ENCODE data around the gene SMPD4. TPM values are rescaled to one million over a fixed set of nuclear protein-coding genes. Genes with fewer than 3 reads are reported as not detected.
"Not testable (repeated sequence)": the region's sequence is repeated elsewhere in the genome, so short reads cannot be mapped to it uniquely, and the experiment has no call there.

The SMPD4 gene
- total and polyA plus RNA-seq, 10 donors, result 24.0 to 44.9 (median 37.4) TPM

DNA sequence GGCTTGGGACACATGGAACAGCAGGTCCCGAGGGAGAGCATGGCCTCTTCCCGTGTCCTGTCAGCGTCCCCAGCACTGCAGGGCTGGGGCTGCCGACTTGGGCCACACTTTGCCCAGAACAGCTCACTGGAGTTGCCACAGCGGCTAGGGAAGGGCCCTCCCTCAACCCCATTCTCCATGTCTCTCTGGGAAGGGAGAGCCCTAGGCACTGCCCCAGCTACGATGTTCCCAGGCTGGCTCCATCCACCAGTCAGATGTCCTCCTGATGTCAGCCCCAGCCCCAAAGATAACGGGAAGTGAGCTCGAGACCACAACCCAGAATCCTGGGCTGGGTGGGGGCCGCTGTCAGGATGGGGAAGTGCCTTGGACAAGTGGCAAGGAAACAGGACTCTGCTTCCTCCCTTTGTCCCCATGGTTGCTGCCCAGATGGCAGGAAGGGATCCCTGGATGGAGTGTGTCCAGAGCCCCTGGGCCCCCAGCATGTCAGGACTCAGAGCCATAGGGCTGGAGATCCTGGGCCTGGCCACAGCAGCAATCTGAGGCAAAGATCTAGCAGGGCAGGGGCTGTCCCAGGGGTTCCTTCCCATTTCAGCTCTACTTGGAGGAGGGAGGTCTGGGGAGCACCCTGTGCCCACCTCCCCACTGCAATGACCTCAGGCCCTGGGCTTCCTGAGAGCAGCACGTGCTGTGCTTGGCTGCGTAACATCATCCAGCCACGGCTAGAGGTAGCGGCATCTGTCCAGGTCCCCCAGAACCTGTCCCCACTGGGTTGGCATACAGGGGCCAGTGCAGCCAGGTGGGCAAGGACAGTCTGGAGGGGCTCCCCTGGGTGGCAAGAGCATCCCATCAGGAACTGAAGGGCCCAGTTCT lies 38.8 kb downstream of the SMPD4 start:
- Histone ChIP-seq H3K27me3 (replicated peaks in 1 of 7) (peaks cover 0 to 34% (median 0%) of the 10 kb centered on the region in 7 donors), H3K4me1 (peaks cover 0 to 20% (median 8%) of the 10 kb centered on the region in 6 donors)
- intact Hi-C loops (cut with DNase I; ENCODE audit: low total_unique reads); DNase-seq; H3K27ac ChIP-seq; H3K9me3 ChIP-seq; H3K36me3 ChIP-seq; H3K4me3 ChIP-seq: not testable (repeated sequence)
- 73 to 85% (median 74%) methylated on average over 7 to 13 of the region's 13 CpGs for WGBS, 5 donors

DNA sequence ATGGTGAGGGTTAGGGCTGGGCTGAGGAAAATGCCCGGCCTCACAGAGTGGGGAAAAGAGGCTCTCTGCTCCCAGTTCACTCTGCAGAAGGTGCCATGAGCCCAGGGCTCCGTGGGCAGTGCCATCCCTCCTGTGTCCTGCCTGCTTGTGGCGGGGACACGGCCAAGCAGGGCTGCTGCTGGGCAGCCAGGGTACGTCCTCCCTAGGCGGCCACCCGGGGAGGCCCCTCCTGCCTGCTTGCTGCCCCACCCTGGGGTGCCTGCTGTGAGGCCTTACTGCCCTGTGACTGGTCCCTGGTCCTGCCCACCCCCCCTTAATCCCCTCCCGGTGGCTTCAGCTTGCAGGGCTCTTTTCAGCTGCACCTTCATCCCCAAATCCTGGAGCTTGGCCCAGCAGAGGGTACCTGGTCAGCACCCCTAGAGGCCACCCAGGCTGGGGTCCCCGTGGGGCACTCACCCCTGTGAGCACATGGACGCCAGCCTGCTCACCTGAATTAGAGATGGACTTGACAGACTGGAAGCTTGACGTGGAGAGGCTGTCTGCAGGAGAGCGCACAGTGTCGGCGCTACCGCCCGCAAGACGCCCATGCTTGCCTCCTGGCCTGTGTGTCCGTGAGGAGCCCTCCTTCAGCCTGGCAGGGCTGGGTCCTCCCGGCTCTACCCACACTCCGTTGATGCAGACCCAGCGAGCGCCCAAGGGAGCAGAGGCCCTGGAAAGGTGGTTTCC lies 39.6 kb downstream of the SMPD4 start:
- Histone ChIP-seq H3K27me3 (replicated peaks in 1 of 7) (peaks cover 0 to 34% (median 0%) of the 10 kb centered on the region in 7 donors), H3K4me1 (peaks cover 0 to 20% (median 8%) of the 10 kb centered on the region in 6 donors)
- H3K9me3 ChIP-seq; H3K36me3 ChIP-seq; H3K4me3 ChIP-seq; H3K27ac ChIP-seq; intact Hi-C loops (cut with DNase I; ENCODE audit: low total_unique reads); DNase-seq: not testable (repeated sequence)
- WGBS, 5 donors, result 86 to 92% (median 90%) methylated on average over 7 to 18 of the region's 22 CpGs; no CpG with 5 or more reads in 1 of the 5 donors

DNA sequence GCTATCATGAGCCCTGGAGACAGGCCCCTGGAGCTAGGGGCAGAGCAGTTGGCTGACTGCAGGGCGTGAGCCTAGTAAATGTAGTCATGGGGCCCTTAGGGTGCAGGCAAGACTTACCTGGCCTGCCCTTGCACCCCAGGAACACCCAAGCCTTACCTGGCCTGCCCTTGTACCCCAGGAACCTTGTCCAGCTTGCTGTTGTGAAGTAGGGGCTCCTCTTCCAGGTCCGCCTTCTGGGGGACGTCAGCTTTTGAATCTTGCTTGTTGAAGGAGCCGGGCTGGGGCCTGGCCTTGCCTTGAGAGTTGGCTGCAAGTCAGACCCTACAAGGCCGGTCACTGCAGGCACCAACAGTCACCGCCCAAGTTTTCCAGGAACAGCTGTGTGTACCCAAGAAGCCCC lies 40.4 kb downstream of the SMPD4 start:
- DNase-seq, result peak; percentile 62
- H3K9me3 ChIP-seq; H3K36me3 ChIP-seq; intact Hi-C loops (cut with DNase I; ENCODE audit: low total_unique reads); H3K27ac ChIP-seq; H3K4me3 ChIP-seq: not testable (repeated sequence)
- Histone ChIP-seq H3K27me3 (replicated peaks in 1 of 7) (peaks cover 0 to 34% (median 0%) of the 10 kb centered on the region in 7 donors), H3K4me1 (peaks cover 0 to 20% (median 8%) of the 10 kb centered on the region in 6 donors)
- WGBS, 5 donors, result 94 to 100% (median 96%) methylated on average over 2 to 4 of the region's 6 CpGs; no CpG with 5 or more reads in 1 of the 5 donors

DNA sequence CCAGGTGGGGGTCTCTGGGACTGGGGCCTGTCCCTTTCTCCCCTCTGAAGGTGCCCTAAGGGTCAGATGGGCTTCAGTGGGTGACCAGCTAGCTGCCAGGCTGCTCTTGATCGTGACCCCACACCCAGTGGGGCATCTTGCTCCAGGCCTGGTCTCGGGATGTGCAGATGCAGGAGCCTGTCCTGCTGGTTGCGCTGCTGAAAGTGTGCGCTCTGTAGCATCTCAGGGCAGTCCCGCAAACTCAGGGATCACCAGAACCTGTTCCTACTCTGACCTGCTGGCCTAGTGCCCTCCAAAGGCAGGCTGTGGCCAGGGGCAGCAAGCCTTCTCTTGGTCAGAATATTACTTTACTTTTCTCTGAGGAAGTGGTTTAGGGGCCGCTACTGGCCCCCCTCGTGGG lies 40.9 kb downstream of the SMPD4 start:
- WGBS, 5 donors, result 79 to 92% (median 84%) methylated on average over 6 to 7 of the region's 7 CpGs; no CpG with 5 or more reads in 2 of the 5 donors
- Histone ChIP-seq H3K4me1 (peaks cover 0 to 20% (median 8%) of the 10 kb centered on the region in 6 donors), H3K27me3 (replicated peaks in 1 of 7) (peaks cover 0 to 33% (median 0%) of the 10 kb centered on the region in 7 donors)
- H3K9me3 ChIP-seq; intact Hi-C loops (cut with DNase I; ENCODE audit: low total_unique reads); H3K36me3 ChIP-seq; H3K4me3 ChIP-seq; H3K27ac ChIP-seq; DNase-seq: not testable (repeated sequence)

DNA sequence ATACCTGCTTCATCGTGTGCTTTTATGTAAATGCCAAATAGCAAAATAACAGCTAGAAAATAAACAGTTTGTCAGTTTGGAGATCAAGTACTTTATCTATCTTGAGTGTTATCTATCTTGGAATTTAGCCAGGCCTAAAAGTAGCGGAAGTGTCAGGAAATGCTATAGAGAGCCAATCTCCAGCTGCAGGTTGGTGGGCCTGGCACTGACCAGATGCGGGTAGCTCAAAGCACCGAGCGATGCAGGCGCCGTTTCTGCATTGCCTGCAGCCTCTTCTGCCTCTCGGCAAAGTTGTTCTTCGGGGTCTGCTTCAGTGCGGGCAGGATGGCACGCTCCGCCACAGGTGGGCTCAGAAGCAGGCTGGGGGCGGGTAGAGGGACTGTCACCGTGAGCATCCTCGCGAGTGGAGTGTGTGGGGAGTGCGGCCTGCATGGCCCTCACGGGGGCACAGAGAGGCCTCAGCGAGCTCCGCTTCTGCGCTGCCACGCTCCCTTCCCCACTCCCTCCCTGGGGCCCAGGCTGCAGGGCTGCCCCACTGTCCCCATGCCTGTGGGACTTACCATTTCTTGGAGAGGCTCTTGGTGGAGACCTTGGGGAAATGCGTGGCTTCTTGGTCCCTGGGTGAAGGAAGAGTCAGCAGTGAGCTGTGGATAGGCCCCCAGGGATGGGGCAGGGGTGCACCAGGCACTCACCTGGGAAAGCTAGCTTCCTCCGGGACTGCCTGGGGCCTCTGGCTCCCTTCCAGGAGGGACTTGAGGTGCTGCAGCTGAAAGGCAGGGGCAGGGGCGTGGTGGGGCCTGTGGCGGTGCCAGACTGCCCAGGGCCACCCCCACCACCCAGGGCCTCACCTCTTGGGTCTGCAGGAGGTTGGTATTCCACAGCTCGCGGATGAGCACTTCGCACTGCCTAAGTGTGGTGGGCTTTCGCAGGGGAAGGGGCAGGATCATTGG lies 41.8 kb downstream of the SMPD4 start:
- H3K36me3 ChIP-seq; H3K27ac ChIP-seq; H3K9me3 ChIP-seq; DNase-seq; intact Hi-C loops (cut with DNase I; ENCODE audit: low total_unique reads); H3K4me3 ChIP-seq: not testable (repeated sequence)
- Histone ChIP-seq H3K27me3 (replicated peaks in 1 of 7) (peaks cover 0 to 24% (median 0%) of the 10 kb centered on the region in 7 donors), H3K4me1 (peaks cover 0 to 15% (median 3%) of the 10 kb centered on the region in 6 donors)
- WGBS, 5 donors, result 82 to 88% (median 87%) methylated on average over 18 to 27 of the region's 30 CpGs

DNA sequence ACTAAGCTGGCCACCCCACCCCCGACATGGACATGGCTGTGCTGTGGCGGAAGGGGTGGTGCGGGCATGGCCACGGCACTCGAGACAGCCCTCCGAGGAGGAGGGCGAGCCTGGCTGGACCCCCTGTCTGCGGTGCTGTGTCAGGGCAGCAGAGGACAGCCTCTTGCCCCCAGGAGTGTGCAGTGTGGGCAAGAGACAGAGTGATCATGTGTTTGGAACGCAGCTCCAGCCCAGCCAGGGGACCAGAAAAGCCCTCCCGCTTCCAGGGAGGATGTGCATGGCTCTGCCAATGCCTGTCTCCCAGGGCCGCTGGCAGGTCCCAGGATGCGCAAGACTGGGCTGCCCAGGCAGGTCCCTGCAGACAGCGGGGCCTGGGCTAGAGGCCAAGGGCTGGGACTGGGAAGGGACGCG lies 42.6 kb downstream of the SMPD4 start:
- intact Hi-C loops (cut with DNase I; ENCODE audit: low total_unique reads); H3K9me3 ChIP-seq; H3K4me3 ChIP-seq; DNase-seq; H3K36me3 ChIP-seq; H3K27ac ChIP-seq; H3K4me1 ChIP-seq: not testable (repeated sequence)
- H3K27me3 ChIP-seq (replicated peaks in 1 of 7), result peaks cover 0 to 16% (median 0%) of the 10 kb centered on the region in 7 donors
- WGBS, 5 donors, result 86 to 91% (median 90%) methylated on average over 8 to 15 of the region's 15 CpGs; no CpG with 5 or more reads in 1 of the 5 donors

DNA sequence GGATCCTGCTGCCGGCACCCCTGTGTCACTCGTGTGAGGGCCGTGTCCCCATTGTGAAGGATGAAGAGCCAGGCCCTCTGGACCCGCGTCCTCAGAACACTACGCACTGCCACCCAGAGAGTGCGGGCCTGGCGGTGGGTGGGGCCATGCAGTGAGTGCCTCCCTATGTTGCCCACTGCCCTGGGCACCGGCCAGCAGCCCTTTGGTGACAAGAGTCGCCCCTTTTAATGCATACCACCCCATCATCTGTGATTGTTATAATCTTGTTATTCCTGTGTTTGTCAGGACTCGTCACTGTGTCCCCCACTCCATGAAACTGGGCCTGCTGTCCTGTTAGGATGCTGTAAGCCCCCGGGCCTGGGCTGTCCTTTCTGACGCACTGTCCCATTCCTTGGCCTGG lies 43.1 kb downstream of the SMPD4 start:
- H3K36me3 ChIP-seq; DNase-seq; H3K27ac ChIP-seq; H3K9me3 ChIP-seq; H3K4me3 ChIP-seq; H3K4me1 ChIP-seq; intact Hi-C loops (cut with DNase I; ENCODE audit: low total_unique reads): not testable (repeated sequence)
- WGBS, 5 donors, result 75 to 96% (median 88%) methylated on average over 4 to 11 of the region's 13 CpGs
- peaks cover 0 to 11% (median 0%) of the 10 kb centered on the region in 7 donors for H3K27me3 ChIP-seq (replicated peaks in 1 of 7)

DNA sequence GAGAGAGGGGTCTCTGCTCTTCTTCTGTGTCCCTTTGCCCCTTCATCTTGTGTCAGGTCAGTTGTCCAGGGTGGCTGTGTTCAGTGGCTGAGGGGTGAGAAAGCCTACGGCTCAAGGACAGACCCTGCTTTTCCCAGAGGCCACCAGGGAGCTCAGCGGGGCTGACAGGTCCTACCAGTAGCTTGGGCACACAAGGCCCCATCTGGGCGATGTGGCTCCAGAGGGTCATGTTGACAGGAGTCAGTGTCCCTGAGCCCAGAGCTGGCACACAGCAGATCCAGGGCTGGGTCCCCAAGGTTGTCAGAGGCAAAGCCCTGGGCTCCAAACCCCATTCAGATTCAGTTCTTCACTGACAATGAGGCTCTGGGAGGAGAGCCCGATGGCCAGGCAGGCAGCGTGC lies 44.3 kb downstream of the SMPD4 start:
- WGBS, 5 donors, result 50 to 99% (median 82%) methylated on average over 2 to 5 of the region's 5 CpGs
- DNase-seq; H3K27me3 ChIP-seq (replicated peaks in 1 of 7): not testable (repeated sequence)

DNA sequence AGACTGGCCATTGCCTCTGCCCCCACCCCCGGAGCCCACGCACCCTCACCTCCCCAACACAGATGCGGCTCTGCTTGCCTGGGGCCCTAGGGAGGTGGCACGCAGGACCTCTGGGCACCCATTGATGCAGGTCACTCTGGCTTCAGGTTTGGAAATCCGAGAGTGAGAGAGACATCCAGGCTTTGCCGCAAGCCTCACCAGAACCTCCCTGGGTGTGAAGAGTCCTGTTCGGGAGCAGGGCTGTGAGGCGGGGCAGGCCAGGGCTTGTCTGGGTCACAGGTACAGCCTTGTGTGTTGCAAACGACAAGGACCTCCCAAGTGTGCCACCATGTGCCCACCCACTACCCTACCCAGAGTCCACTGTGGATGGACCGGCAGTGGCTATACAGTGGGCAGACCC lies 44.9 kb downstream of the SMPD4 start:
- intact Hi-C loops (cut with DNase I; ENCODE audit: low total_unique reads); H3K27me3 ChIP-seq (replicated peaks in 1 of 7); DNase-seq; H3K27ac ChIP-seq; H3K9me3 ChIP-seq; H3K4me3 ChIP-seq; H3K4me1 ChIP-seq; H3K36me3 ChIP-seq: not testable (repeated sequence)
- 80 to 93% (median 93%) methylated on average over 2 to 9 of the region's 10 CpGs for WGBS, 5 donors

More for the DNA sequence above, 44.3 kb downstream of the SMPD4 start:
- H3K4me1 ChIP-seq; H3K36me3 ChIP-seq; intact Hi-C loops (cut with DNase I; ENCODE audit: low total_unique reads); H3K4me3 ChIP-seq; H3K27ac ChIP-seq; H3K9me3 ChIP-seq: not testable (repeated sequence)

All from spleen (tissue), 11 donors.